MM.1S (cell line): ENCODE results near the gene MAGI3.
"Not testable (repeated sequence)": the region's sequence is repeated elsewhere in the genome, so short reads cannot be mapped to it uniquely, and the experiment has no call there.

Experiments
- DNase-seq: peaks from one replicate; pipeline ENCODE4 v3.0.0-alpha.2; 2015
- H2AFZ ChIP-seq: fragments of 300-600 bp; sonication (generic); 2 replicates; pipeline ENCODE4 v1.6.0; 2016; ENCODE audit warnings: antibody characterized with exemption, low read length
- H3F3A ChIP-seq: fragments of 300-600 bp; sonication (generic); 2 replicates; pipeline ENCODE4 v1.6.1; 2016; ENCODE audit warnings: mild to moderate bottlenecking, antibody characterized with exemption, low read length, moderate library complexity, mixed read lengths; ENCODE audit not compliant: insufficient read depth
- H3K27ac ChIP-seq: fragments of 300-600 bp; sonication (generic); 2 replicates; pipeline ENCODE4 v1.5.1; 2016; ENCODE audit warnings: mild to moderate bottlenecking, low read length
- H3K27me3 ChIP-seq: fragments of 300-600 bp; sonication (generic); replicated peaks from 2 replicates; pipeline ENCODE4 v1.6.0; 2016; ENCODE audit warnings: low read length; ENCODE audit not compliant: insufficient read depth
- H3K36me3 ChIP-seq: fragments of 300-600 bp; sonication (generic); replicated peaks from 2 replicates; pipeline ENCODE4 v1.6.1; 2016; ENCODE audit warnings: mild to moderate bottlenecking, low read length, mixed read lengths; ENCODE audit not compliant: insufficient read depth
- H3K4me1 ChIP-seq: fragments of 300-600 bp; sonication (generic); 2 replicates; pipeline ENCODE4 v1.6.1; 2016; ENCODE audit warnings: low read length, mixed read lengths
- H3K4me2 ChIP-seq: fragments of 300-600 bp; sonication (generic); 2 replicates; pipeline ENCODE4 v1.6.0; 2016; ENCODE audit warnings: low read depth, low read length
- H3K4me3 ChIP-seq: fragments of 300-600 bp; sonication (generic); 2 replicates; pipeline ENCODE4 v1.5.1; 2016; ENCODE audit warnings: low read length, mixed read lengths
- H3K79me2 ChIP-seq: fragments of 300-600 bp; sonication (generic); 2 replicates; pipeline ENCODE4 v1.6.1; 2016; ENCODE audit warnings: mixed run types, low read length, mixed read lengths
- H3K9ac ChIP-seq: fragments of 300-600 bp; sonication (generic); 2 replicates; pipeline ENCODE4 v1.6.1; 2016; ENCODE audit warnings: low read length, mixed read lengths
- H3K9me2 ChIP-seq: fragments of 300-600 bp; sonication (generic); replicated peaks from 2 replicates; pipeline ENCODE4 v1.6.1; 2016; ENCODE audit warnings: mild to moderate bottlenecking, low read length, mixed read lengths; ENCODE audit not compliant: insufficient read depth
- H3K9me3 ChIP-seq: fragments of 300-600 bp; sonication (generic); replicated peaks from 2 replicates; pipeline ENCODE4 v1.6.1; 2016; ENCODE audit warnings: mild to moderate bottlenecking, low read length, mixed read lengths; ENCODE audit not compliant: insufficient read depth
- H4K20me1 ChIP-seq: fragments of 300-600 bp; sonication (generic); 2 replicates; pipeline ENCODE4 v1.6.1; 2016; ENCODE audit warnings: mild to moderate bottlenecking, low read length, moderate library complexity, mixed read lengths; ENCODE audit not compliant: insufficient read depth
- CTCF ChIP-seq: fragments of 300-600 bp; sonication (generic); IDR thresholded peaks from 2 replicates; pipeline ENCODE4 v1.5.1; 2016; ENCODE audit warnings: antibody characterized with exemption, low read length, mixed read lengths
- EZH2 ChIP-seq: fragments of 300-600 bp; sonication (generic); optimal IDR thresholded peaks from 2 replicates; pipeline ENCODE3; 2017; ENCODE audit warnings: low read depth, mild to moderate bottlenecking, antibody characterized with exemption, low read length, mixed read lengths
- EZH2phosphoT487 ChIP-seq: fragments of 300-600 bp; sonication (generic); IDR thresholded peaks from 2 replicates; pipeline ENCODE4 v1.6.1; 2018; ENCODE audit warnings: antibody characterized with exemption, low read length

MAGI3 gene

GRCh38 chr1:113694910-113695309 lies 304.6 kb downstream of the MAGI3 start:
- TF ChIP-seq EZH2 (no peak), EZH2phosphoT487 (no peak), CTCF (no peak)
- Histone ChIP-seq H3K27me3 (no peaks in the 10 kb centered on the region), H3K79me2 (no peaks in the 10 kb centered on the region), H2AFZ (no peak overlapping the region), H3K9me2 (no peaks in the 10 kb centered on the region), H4K20me1 (no peaks in the 10 kb centered on the region), H3K9ac (no peak overlapping the region), H3K9me3 (no peaks in the 10 kb centered on the region), H3K4me1 (no peaks in the 10 kb centered on the region), H3K4me3 (no peak overlapping the region), H3K4me2 (no peak overlapping the region), H3K36me3 (no peaks in the 10 kb centered on the region), H3F3A (no peaks in the 10 kb centered on the region), H3K27ac (no peak overlapping the region)
- no peak for DNase-seq

DNA sequence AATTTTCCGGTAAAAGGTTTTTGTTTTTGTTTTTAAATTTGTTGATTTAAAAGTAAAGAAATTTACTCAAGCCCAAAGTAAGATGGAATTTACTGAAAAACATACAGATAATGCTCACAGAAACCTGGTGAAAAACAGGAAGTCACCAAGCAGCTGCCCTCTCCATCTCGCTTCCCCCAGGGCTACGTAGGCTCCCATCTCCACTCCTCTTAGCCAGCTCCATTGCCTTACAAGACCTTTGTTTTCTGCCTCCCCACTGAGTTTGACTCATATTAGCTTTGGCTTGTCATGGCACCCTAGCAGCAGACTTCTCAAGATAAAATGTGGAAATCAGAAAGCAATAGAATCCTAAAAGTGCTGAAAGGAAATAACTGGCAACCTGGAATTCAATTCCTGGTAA lies 311.1 kb downstream of the MAGI3 start:
- Histone ChIP-seq H3K9me2 (no peaks in the 10 kb centered on the region), H4K20me1 (no peaks in the 10 kb centered on the region), H3K4me1 (no peaks in the 10 kb centered on the region), H3K4me2 (no peak overlapping the region), H3K79me2 (no peaks in the 10 kb centered on the region), H3K9ac (no peak overlapping the region), H2AFZ (no peak overlapping the region), H3F3A (no peaks in the 10 kb centered on the region), H3K4me3 (no peak overlapping the region), H3K27me3 (no peaks in the 10 kb centered on the region), H3K36me3 (no peaks in the 10 kb centered on the region), H3K27ac (no peak overlapping the region), H3K9me3 (no peaks in the 10 kb centered on the region)
- DNase-seq: no peak
- no peak for TF ChIP-seq EZH2
- no peak for TF ChIP-seq EZH2phosphoT487
- no peak for TF ChIP-seq CTCF

GRCh38 chr1:113714606-113715269 lies 324.4 kb downstream of the MAGI3 start:
- Histone ChIP-seq H3K79me2 (no peaks in the 10 kb centered on the region), H3K9me2 (no peaks in the 10 kb centered on the region), H4K20me1 (no peaks in the 10 kb centered on the region), H3K4me3 (no peak overlapping the region), H3F3A (no peaks in the 10 kb centered on the region), H3K9me3 (no peaks in the 10 kb centered on the region), H3K36me3 (no peaks in the 10 kb centered on the region), H3K9ac (no peak overlapping the region), H3K4me2 (no peak overlapping the region), H2AFZ (no peak overlapping the region), H3K27ac (no peak overlapping the region), H3K4me1 (no peaks in the 10 kb centered on the region), H3K27me3 (no peaks in the 10 kb centered on the region)
- TF ChIP-seq CTCF (no peak), EZH2phosphoT487 (no peak), EZH2 (no peak)
- DNase-seq: no peak

DNA sequence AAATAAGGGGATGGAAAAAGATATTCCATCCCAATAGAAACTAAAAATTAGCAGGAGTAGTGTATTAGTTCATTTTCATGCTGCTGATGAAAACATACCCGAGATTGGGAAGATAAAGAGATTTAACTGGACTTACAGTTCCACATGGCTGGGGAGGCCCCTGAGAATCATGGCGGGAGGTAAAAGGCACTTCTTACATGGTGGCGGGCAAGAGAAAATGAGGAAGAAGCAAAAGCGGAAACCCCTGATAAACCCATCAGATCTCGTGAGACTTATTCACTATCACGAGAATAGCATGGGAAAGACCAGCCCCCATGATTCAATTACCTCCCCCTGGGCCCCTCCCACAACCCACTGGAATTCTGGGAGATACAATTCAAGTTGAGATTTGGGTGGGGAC lies 327.2 kb downstream of the MAGI3 start:
- not testable (repeated sequence) for H3K9me2 ChIP-seq, H3K4me3 ChIP-seq, H3K27me3 ChIP-seq, H3K27ac ChIP-seq, H2AFZ ChIP-seq, DNase-seq, H4K20me1 ChIP-seq, H3K36me3 ChIP-seq, H3K9ac ChIP-seq, H3K9me3 ChIP-seq, H3K4me2 ChIP-seq, H3K4me1 ChIP-seq, H3F3A ChIP-seq, H3K79me2 ChIP-seq

DNA sequence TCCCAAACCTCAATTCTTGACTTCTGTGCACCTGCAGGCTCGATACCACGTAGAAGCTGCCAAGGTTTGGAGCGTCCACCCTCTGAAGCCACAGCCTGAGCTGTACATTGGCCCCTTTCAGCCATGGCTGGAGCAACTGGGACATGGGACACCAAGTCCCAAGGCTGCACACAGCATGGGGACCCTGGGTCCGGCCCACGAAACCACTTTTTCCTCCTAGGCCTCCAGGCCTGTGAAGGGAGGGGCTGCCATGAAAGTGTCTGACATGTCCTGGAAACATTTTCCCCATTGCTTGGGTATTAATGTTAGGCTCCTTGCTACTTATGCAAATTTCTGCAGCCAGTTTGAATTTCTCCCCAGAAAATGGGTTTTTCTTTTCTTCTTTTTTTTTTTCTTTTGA lies 328.3 kb downstream of the MAGI3 start:
- not testable (repeated sequence) for H3K27me3 ChIP-seq, H3K36me3 ChIP-seq, H3K9ac ChIP-seq

More for the DNA sequence above, 328.3 kb downstream of the MAGI3 start:
- not testable (repeated sequence) for H3K9me2 ChIP-seq, H2AFZ ChIP-seq, H3K4me1 ChIP-seq, DNase-seq, H3K9me3 ChIP-seq, H3K79me2 ChIP-seq, H4K20me1 ChIP-seq, H3K27ac ChIP-seq, H3F3A ChIP-seq, H3K4me3 ChIP-seq, H3K4me2 ChIP-seq
